H9 (cell line): Measurements from ENCODE around the gene PPP1R17. TPM values are rescaled to one million over a fixed set of nuclear protein-coding genes. Genes with fewer than 3 reads are reported as not detected.

Experiments used
- DNase-seq: peaks from one replicate; pipeline ENCODE4 v3.0.0-alpha.2; 2017
- H2AFZ ChIP-seq: one replicate; pipeline ENCODE4 v1.6.1; 2013; ENCODE audit warnings: mild to moderate bottlenecking, low read length, control low read depth, moderate library complexity
- H2AK5ac ChIP-seq: 2 replicates; pipeline ENCODE4 v1.6.1; 2013; ENCODE audit warnings: low read length, control low read depth, mixed read lengths; ENCODE audit not compliant: insufficient read length
- H2BK120ac ChIP-seq: one replicate; pipeline ENCODE4 v1.6.1; 2013; ENCODE audit warnings: low read depth, mild to moderate bottlenecking, low read length, control low read depth, inconsistent platforms; ENCODE audit not compliant: poor library complexity, severe bottlenecking
- H2BK12ac ChIP-seq: 2 replicates; pipeline ENCODE4 v1.6.1; 2013; ENCODE audit warnings: low read length, control low read depth, mixed read lengths, low read depth; ENCODE audit not compliant: insufficient read length
- H2BK15ac ChIP-seq: 2 replicates; pipeline ENCODE4 v1.6.1; 2013; ENCODE audit warnings: low read depth, low read length, control low read depth
- H2BK20ac ChIP-seq: one replicate; pipeline ENCODE4 v1.6.1; 2013; ENCODE audit warnings: low read depth, mild to moderate bottlenecking, low read length, control low read depth, inconsistent platforms; ENCODE audit not compliant: poor library complexity, severe bottlenecking
- H2BK5ac ChIP-seq: 2 replicates; pipeline ENCODE4 v1.6.1; 2013; ENCODE audit warnings: low read length, control low read depth, mixed read lengths; ENCODE audit not compliant: insufficient read length
- H3K14ac ChIP-seq: 2 replicates; pipeline ENCODE4 v1.6.1; 2013; ENCODE audit warnings: low read length, control low read depth; ENCODE audit not compliant: insufficient read depth
- H3K18ac ChIP-seq: 2 replicates; pipeline ENCODE4 v1.6.1; 2013; ENCODE audit warnings: low read depth, mild to moderate bottlenecking, mixed read lengths, low read length, control low read depth; ENCODE audit not compliant: insufficient read length
- H3K23ac ChIP-seq: 2 replicates; pipeline ENCODE4 v1.6.1; 2013; ENCODE audit warnings: low read length, control low read depth, mixed read lengths, low read depth; ENCODE audit not compliant: insufficient read length
- H3K23me2 ChIP-seq: 2 replicates; pipeline ENCODE4 v1.6.1; 2013; ENCODE audit warnings: low read depth, mild to moderate bottlenecking, mixed read lengths, low read length, control low read depth; ENCODE audit not compliant: insufficient read length, poor library complexity, severe bottlenecking
- H3K27ac ChIP-seq: 2 replicates; pipeline ENCODE4 v1.5.1; 2013; ENCODE audit warnings: low read length, control low read depth, mixed read lengths, low read depth; ENCODE audit not compliant: insufficient read length
- H3K27me3 ChIP-seq: 2 replicates; pipeline ENCODE4 v1.6.1; 2013; ENCODE audit warnings: low read length, control low read depth, inconsistent platforms; ENCODE audit not compliant: insufficient read depth
- H3K4ac ChIP-seq: 2 replicates; pipeline ENCODE4 v1.6.1; 2013; ENCODE audit warnings: low read depth, mild to moderate bottlenecking, control low read depth, inconsistent platforms, low read length, moderate library complexity
- H3K4me1 ChIP-seq: 2 replicates; pipeline ENCODE4 v1.6.1; 2013; ENCODE audit warnings: low read length, control low read depth, inconsistent platforms; ENCODE audit not compliant: insufficient read depth
- H3K4me2 ChIP-seq: 2 replicates; pipeline ENCODE4 v1.6.1; 2013; ENCODE audit warnings: low read length, control low read depth, mixed read lengths; ENCODE audit not compliant: insufficient read length, insufficient read depth
- H3K56ac ChIP-seq: 2 replicates; pipeline ENCODE4 v1.6.1; 2013; ENCODE audit warnings: low read depth, mild to moderate bottlenecking, mixed read lengths, low read length, control low read depth; ENCODE audit not compliant: insufficient read length
- H3K79me1 ChIP-seq: 2 replicates; pipeline ENCODE4 v1.6.1; 2013; ENCODE audit warnings: low read depth, mild to moderate bottlenecking, moderate library complexity, low read length, control low read depth, inconsistent platforms; ENCODE audit not compliant: insufficient read depth, poor library complexity, severe bottlenecking
- H3K79me2 ChIP-seq: 2 replicates; pipeline ENCODE4 v1.6.1; 2013; ENCODE audit warnings: low read length, control low read depth, inconsistent platforms; ENCODE audit not compliant: insufficient read depth
- H3K9ac ChIP-seq: 2 replicates; pipeline ENCODE4 v1.6.1; 2013; ENCODE audit warnings: low read length, control low read depth, mixed read lengths; ENCODE audit not compliant: insufficient read length; ENCODE audit errors: extremely low read depth
- H3K9me3 ChIP-seq: one replicate; pipeline ENCODE4 v1.6.1; 2013; ENCODE audit warnings: low read depth, low read length, inconsistent platforms; ENCODE audit not compliant: control insufficient read depth
- H3T11ph ChIP-seq: one replicate; pipeline ENCODE4 v1.6.1; 2013; ENCODE audit warnings: mild to moderate bottlenecking, low read length, control low read depth, inconsistent platforms
- H4K20me1 ChIP-seq: one replicate; pipeline ENCODE4 v1.6.1; 2013; ENCODE audit not compliant: control insufficient read depth, insufficient read length, insufficient read depth
- H4K5ac ChIP-seq: 2 replicates; pipeline ENCODE4 v1.6.1; 2013; ENCODE audit warnings: low read depth, mild to moderate bottlenecking, mixed read lengths, low read length, control low read depth; ENCODE audit not compliant: insufficient read length
- H4K8ac ChIP-seq: replicated peaks from 2 replicates; pipeline ENCODE4 v1.6.1; 2013; ENCODE audit warnings: low read length, control low read depth, mixed read lengths, low read depth; ENCODE audit not compliant: insufficient read length
- H4K91ac ChIP-seq: 2 replicates; pipeline ENCODE4 v1.6.1; 2013; ENCODE audit warnings: low read depth, mild to moderate bottlenecking, moderate library complexity, mixed read lengths, low read length, control low read depth; ENCODE audit not compliant: insufficient read length
- H3K27ac Mint-ChIP-seq, 3 experiments: 2 replicates in 2 of 3; 3 replicates in 1 of 3; pipeline ENCODE4 v1.8.0; 2020 to 2021; ENCODE audit warnings: mixed read lengths in 3 of 3, mild to moderate bottlenecking in 1 of 3, moderate library complexity in 1 of 3
- H3K27me3 Mint-ChIP-seq: 2 replicates; pipeline ENCODE4 v1.8.0; 2021; ENCODE audit warnings: low read depth, mild to moderate bottlenecking, moderate library complexity, mixed read lengths
- H3K36me3 Mint-ChIP-seq, 3 experiments: 2 replicates in 2 of 3; 3 replicates in 1 of 3; pipeline ENCODE4 v1.8.0; 2020 to 2021; ENCODE audit warnings: low read depth in 3 of 3, mixed read lengths in 3 of 3; ENCODE audit not compliant: insufficient read depth in 1 of 3
- H3K4me1 Mint-ChIP-seq, 2 experiments: 2 replicates each; pipeline ENCODE4 v1.8.0; 2020; ENCODE audit warnings: mixed read lengths in 2 of 2
- H3K4me3 Mint-ChIP-seq, 2 experiments: 2 replicates in 1 of 2; 3 replicates in 1 of 2; pipeline ENCODE4 v1.8.0; 2020 to 2021; ENCODE audit warnings: mild to moderate bottlenecking in 2 of 2, mixed read lengths in 2 of 2, moderate library complexity in 1 of 2
- H3K9me3 Mint-ChIP-seq, 2 experiments: 2 replicates in 1 of 2; 3 replicates in 1 of 2; pipeline ENCODE4 v1.8.0; 2020; ENCODE audit warnings: mild to moderate bottlenecking in 2 of 2, mixed read lengths in 2 of 2, moderate library complexity in 1 of 2
- total RNA-seq: library from RNA; stranded (reverse); gene quantifications from 2 replicates; pipeline ENCODE4 v1.2.1, GENCODE V29; 2021
- TF ChIP-seq, protein P1 (sequence below): fragments of 200-600 bp; sonication (generic); conservative IDR thresholded peaks from 3 replicates; pipeline ENCODE4 v1.8.0; 2021; ENCODE audit warnings: antibody characterized with exemption, mild to moderate bottlenecking

PPP1R17 gene
- total RNA-seq, 1 experiment from 2014 or later: 1.2 TPM

DNA sequence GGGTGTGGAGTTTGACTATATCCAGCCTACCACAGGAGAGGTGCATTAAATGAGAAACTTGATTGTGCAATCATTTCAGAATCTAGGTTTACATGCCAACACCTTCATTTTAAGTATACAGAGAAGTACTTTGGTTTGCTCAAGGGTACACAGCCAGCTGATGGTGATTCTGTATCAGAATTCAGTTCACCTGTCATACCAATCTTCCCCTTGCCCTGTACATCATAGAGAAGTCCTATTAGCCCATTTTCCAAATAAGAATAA lies 35.0 kb upstream of the PPP1R17 start:
- Histone ChIP-seq H3K56ac (no peak overlapping the region), H3K9ac (no peak overlapping the region), H2BK5ac (no peak overlapping the region), H2BK120ac (no peak overlapping the region), H3K14ac (no peak overlapping the region), H3K4me2 (no peak overlapping the region), H3K9me3 (no peaks in the 10 kb centered on the region), H3K4me1 (peaks cover 17% of the 10 kb centered on the region; the same call in 1 of the 2 replicates), H2BK15ac (no peak overlapping the region), H3K23ac (no peak overlapping the region), H4K91ac (no peak overlapping the region), H3K79me1 (no peaks in the 10 kb centered on the region), H3T11ph (no peak overlapping the region), H3K27me3 (no peaks in the 10 kb centered on the region), H4K20me1 (no peaks in the 10 kb centered on the region), H2AFZ (no peak overlapping the region), H2BK12ac (no peak overlapping the region), H2AK5ac (no peak overlapping the region), H3K4ac (no peak overlapping the region), H3K18ac (no peak overlapping the region), H3K27ac (no peak overlapping the region), H3K23me2 (no peaks in the 10 kb centered on the region), H3K79me2 (no peaks in the 10 kb centered on the region), H4K8ac (no peak overlapping the region), H4K5ac (no peak overlapping the region), H2BK20ac (no peak overlapping the region)
- no peak for DNase-seq
- no peaks in the 10 kb centered on the region; a peak in 1 of 7 replicates for H3K36me3 Mint-ChIP-seq
- H3K27ac Mint-ChIP-seq: no peak overlapping the region
- peaks cover 0 to 3% of the 10 kb centered on the region in 2 experiments; a peak in 2 of 5 replicates for H3K9me3 Mint-ChIP-seq
- peaks cover 23% of the 10 kb centered on the region for H3K27me3 Mint-ChIP-seq
- H3K4me3 Mint-ChIP-seq: no peak overlapping the region
- peaks cover 43 to 55% of the 10 kb centered on the region in 2 experiments for H3K4me1 Mint-ChIP-seq
- TF ChIP-seq, protein P1, sequence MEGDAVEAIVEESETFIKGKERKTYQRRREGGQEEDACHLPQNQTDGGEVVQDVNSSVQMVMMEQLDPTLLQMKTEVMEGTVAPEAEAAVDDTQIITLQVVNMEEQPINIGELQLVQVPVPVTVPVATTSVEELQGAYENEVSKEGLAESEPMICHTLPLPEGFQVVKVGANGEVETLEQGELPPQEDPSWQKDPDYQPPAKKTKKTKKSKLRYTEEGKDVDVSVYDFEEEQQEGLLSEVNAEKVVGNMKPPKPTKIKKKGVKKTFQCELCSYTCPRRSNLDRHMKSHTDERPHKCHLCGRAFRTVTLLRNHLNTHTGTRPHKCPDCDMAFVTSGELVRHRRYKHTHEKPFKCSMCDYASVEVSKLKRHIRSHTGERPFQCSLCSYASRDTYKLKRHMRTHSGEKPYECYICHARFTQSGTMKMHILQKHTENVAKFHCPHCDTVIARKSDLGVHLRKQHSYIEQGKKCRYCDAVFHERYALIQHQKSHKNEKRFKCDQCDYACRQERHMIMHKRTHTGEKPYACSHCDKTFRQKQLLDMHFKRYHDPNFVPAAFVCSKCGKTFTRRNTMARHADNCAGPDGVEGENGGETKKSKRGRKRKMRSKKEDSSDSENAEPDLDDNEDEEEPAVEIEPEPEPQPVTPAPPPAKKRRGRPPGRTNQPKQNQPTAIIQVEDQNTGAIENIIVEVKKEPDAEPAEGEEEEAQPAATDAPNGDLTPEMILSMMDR: no peak
